ENCODE data around the gene WDFY4.

- TF ChIP-seq CTCF (IDR thresholded peaks at IDR 0.05) = no peak
- TF ChIP-seq POLR2A (IDR thresholded peaks at IDR 0.05) = no peak
- no peak for TF ChIP-seq POLR2AphosphoS5 (IDR thresholded peaks at IDR 0.05)
Observed at GRCh38 chr10:48938990-48939536, 254.4 kb downstream of the WDFY4 start.
